ENCODE measurements around the gene SRRM5.
"Not testable (repeated sequence)": the region's sequence is repeated elsewhere in the genome, so short reads cannot be mapped to it uniquely, and the experiment has no call there.

The SRRM5 gene

GRCh38 chr19:43596842-43597461 lies 14.9 kb upstream of the SRRM5 start:
- H3K4me3 ChIP-seq = peak overlapping the region; percentile 67
- no peak for DNase-seq (ENCODE audit: low spot score)
- peak overlapping the region; percentile 76 to 97 for H3K27ac ChIP-seq
- TF ChIP-seq, protein P1, sequence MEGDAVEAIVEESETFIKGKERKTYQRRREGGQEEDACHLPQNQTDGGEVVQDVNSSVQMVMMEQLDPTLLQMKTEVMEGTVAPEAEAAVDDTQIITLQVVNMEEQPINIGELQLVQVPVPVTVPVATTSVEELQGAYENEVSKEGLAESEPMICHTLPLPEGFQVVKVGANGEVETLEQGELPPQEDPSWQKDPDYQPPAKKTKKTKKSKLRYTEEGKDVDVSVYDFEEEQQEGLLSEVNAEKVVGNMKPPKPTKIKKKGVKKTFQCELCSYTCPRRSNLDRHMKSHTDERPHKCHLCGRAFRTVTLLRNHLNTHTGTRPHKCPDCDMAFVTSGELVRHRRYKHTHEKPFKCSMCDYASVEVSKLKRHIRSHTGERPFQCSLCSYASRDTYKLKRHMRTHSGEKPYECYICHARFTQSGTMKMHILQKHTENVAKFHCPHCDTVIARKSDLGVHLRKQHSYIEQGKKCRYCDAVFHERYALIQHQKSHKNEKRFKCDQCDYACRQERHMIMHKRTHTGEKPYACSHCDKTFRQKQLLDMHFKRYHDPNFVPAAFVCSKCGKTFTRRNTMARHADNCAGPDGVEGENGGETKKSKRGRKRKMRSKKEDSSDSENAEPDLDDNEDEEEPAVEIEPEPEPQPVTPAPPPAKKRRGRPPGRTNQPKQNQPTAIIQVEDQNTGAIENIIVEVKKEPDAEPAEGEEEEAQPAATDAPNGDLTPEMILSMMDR (IDR thresholded peaks at IDR 0.05) = no peak

DNA sequence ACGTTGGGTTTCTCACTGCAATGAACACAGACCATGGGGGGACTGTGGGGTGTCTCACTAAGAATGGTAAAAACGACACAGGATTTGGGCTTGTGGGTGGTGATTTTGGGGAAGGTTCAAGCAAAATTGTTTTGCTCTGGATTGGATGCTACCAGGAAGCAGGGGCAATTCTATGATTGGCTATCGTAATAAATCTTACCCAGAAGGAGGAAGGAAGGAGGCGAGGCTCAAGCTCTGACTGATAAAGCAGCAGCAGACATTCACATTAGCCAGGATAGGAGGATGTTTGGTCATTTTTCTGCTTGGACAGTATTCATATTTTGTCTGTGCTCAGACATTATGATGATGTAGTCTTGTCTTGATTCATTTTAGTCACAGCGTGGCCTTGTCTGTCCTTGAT lies 14.0 kb upstream of the SRRM5 start:
- TF ChIP-seq, protein P1 (IDR thresholded peaks at IDR 0.05) = no peak
- no peak for DNase-seq (ENCODE audit: low spot score)
- H3K27ac ChIP-seq = no peak overlapping the region
- peak overlapping the region; percentile 67 for H3K4me3 ChIP-seq

DNA sequence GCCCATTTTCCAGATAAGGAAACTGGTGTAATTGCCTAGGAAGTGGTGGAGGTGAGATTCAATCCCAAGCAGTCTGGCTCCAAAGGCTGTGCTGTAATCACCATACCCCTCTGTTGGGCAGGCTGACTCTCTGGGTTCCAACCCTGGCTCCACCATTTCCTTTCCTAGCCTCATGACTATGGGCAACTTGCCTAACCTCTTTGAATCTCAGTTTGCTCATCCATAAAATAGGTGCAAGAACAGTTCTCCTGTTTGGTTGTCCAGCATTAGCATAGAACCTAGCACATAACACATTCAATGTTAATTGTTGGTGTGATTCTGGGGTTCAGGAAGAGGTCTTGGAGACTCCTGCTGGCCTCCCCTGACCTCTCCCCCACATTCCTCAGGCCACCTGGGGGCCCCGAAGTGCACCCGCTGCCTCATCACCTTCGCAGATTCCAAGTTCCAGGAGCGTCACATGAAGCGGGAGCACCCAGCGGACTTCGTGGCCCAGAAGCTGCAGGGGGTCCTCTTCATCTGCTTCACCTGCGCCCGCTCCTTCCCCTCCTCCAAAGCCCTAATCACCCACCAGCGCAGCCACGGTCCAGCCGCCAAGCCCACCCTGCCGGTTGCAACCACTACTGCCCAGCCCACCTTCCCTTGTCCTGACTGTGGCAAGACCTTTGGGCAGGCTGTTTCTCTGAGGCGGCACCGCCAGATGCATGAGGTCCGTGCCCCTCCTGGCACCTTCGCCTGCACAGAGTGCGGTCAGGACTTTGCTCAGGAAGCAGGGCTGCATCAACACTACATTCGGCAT lies 13.2 kb upstream of the SRRM5 start:
- Histone ChIP-seq H3K4me3 (no peak overlapping the region), H3K27ac (no peak overlapping the region)
- no peak for DNase-seq (ENCODE audit: low spot score)
- TF ChIP-seq, protein P1 (IDR thresholded peaks at IDR 0.05) = no peak

DNA sequence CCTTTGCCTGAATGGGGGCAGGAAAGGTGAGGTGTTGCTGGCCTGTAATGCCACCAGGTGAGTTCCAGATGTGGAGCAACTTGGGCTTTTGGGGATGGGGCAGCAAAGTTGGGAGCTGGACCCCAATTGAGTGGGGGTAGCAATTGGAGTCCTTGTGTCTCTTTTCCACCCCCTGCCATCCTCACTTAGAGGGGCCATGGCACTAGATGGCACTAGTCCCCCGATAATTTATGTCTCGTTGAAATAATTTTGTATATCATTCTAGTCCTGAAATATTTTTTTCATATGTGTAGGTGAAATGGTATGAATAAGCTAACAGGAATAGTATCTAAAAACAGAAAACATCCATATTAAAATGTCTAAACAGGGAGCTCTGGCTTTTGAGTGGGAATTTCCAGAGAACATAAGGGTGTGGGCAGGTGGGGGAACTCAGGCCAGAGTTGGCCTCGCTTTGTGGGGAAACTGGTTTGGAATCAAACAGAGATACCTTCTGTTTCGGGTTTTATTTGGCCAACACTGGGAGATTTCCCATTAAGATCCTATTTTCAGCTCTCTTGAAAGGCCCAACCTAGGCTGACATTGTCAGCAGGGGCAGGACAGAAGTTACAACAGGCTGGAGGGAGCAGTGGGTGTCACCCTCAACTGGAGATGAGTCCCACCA lies 12.1 kb upstream of the SRRM5 start:
- no peak overlapping the region for H3K4me3 ChIP-seq
- no peak for DNase-seq (ENCODE audit: low spot score)
- TF ChIP-seq, protein P1 (IDR thresholded peaks at IDR 0.05) = no peak
- no peak overlapping the region for H3K27ac ChIP-seq

GRCh38 chr19:43600326-43600725 lies 11.6 kb upstream of the SRRM5 start:
- H3K4me3 ChIP-seq; H3K27ac ChIP-seq; DNase-seq (ENCODE audit: low spot score): not testable (repeated sequence)

GRCh38 chr19:43605875-43606568 lies 5.9 kb upstream of the SRRM5 start:
- Histone ChIP-seq H3K27ac (no peak overlapping the region), H3K4me3 (no peak overlapping the region)
- TF ChIP-seq, protein P1 (IDR thresholded peaks at IDR 0.05) = no peak
- no peak for DNase-seq (ENCODE audit: low spot score)

DNA sequence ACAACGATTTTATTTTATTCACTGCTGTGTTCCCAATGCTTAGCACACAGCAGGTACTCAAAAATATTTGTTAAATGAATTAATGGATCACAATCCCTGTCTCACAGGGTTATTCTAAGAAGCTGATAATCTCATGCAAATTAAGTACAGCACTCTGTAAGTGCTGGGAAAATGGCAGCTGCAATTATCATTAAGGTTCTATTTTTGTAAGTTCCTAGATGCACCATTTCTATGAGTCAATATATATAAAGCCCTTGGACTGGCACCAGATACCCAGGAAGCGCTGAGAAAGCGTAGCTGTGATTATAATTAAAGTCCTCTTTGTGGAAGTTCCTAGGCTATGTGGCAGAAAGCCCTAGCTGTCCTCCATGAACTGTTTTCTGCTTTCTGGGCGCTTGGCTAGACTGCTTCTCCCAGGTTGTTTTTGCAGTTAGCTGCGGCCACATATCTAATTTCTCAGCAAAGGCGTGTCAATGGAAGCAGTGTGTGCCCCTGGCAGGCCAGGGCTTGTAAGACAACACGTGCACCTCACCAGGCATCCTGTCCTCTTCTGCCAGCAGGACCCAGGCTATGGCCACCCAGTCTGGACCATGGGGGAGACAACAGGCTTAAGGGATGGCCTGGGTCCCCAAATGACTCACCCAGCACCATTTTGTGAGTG lies 5.2 kb upstream of the SRRM5 start:
- Histone ChIP-seq H3K4me3 (no peak overlapping the region), H3K27ac (no peak overlapping the region)
- TF ChIP-seq, protein P1 (IDR thresholded peaks at IDR 0.05) = no peak
- DNase-seq (ENCODE audit: low spot score) = no peak

Measured in coronary artery (tissue), 2 donors.